ENCODE measurements around the gene CDYL2.

Gene CDYL2

DNA sequence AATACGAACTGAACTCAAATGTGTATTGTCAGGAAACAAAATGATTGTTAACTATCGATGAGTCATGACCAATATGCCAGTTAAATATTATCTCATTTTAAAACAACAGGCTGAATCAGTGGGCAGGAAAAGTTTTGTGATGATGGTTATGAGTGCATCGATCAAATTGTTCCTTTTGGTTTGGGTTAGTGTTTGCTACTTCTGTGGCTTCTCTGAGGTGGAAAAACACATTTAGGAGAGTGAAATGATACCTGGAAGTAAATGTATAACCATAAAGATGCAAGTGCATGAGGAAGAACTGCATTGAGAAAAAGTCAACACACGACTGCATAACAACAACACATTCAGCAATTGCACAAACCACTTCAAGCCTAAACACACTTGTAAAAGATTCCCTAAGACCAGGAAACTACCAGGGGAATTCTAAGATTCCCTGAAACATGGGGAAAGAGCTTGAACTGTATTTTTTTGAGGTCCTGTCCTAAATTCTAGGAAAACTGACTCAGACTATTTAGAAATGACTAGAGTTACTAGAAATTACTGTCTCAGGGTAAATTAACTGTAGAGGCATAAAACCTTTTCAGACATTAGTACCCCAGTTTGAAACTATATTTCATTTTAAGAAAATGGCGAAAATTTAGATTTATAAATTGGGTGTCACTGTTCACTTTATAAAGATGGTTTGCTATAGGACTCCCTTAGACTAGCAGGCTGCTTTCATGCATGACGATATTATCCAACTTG is 44.8 kb downstream of the CDYL2 start:
- Histone ChIP-seq H3K4me1 (ENCODE audit: control insufficient read depth in 2 of 2, insufficient read depth in 2 of 2, low read length in 2 of 2) (no peaks in the 10 kb centered on the region), H3K27ac (ENCODE audit: low read depth in 2 of 2, low read length in 2 of 2) (no peak overlapping the region), H3K4me3 (ENCODE audit: low read length in 2 of 2) (no peak overlapping the region)

GRCh38 chr16:80754476-80754875 is 49.9 kb downstream of the CDYL2 start:
- H3K27me3 ChIP-seq (ENCODE audit: control insufficient read depth in 2 of 2, insufficient read depth in 2 of 2, low read length in 2 of 2), result no peaks in the 10 kb centered on the region
- H3K36me3 ChIP-seq (ENCODE audit: control insufficient read depth in 2 of 2, insufficient read depth in 2 of 2, low read length in 2 of 2), result no peaks in the 10 kb centered on the region
- no peak overlapping the region for H3K9ac ChIP-seq (ENCODE audit: low read depth in 1 of 2, low read length in 2 of 2)
- no peak overlapping the region for H3K27ac ChIP-seq (ENCODE audit: low read depth in 2 of 2, low read length in 2 of 2)
- H3K4me3 ChIP-seq (ENCODE audit: low read length in 2 of 2), result no peak overlapping the region
- no peaks in the 10 kb centered on the region for H3K9me3 ChIP-seq (ENCODE audit: control insufficient read depth in 2 of 2, low read length in 2 of 2)
- H3K4me1 ChIP-seq (ENCODE audit: control insufficient read depth in 2 of 2, insufficient read depth in 2 of 2, low read length in 2 of 2), result peaks cover 0 to 2% of the 10 kb centered on the region in 2 donors

More for the DNA sequence above, 44.8 kb downstream of the CDYL2 start:
- Histone ChIP-seq H3K9ac (ENCODE audit: low read depth in 1 of 2, low read length in 2 of 2) (no peak overlapping the region), H3K27me3 (ENCODE audit: control insufficient read depth in 2 of 2, insufficient read depth in 2 of 2, low read length in 2 of 2) (no peaks in the 10 kb centered on the region), H3K9me3 (ENCODE audit: control insufficient read depth in 2 of 2, low read length in 2 of 2) (no peaks in the 10 kb centered on the region), H3K36me3 (ENCODE audit: control insufficient read depth in 2 of 2, insufficient read depth in 2 of 2, low read length in 2 of 2) (no peaks in the 10 kb centered on the region)

- Histone ChIP-seq H3K27me3 (ENCODE audit: control insufficient read depth in 2 of 2, insufficient read depth in 2 of 2, low read length in 2 of 2) (no peaks in the 10 kb centered on the region), H3K9me3 (ENCODE audit: control insufficient read depth in 2 of 2, low read length in 2 of 2) (no peaks in the 10 kb centered on the region), H3K4me1 (ENCODE audit: control insufficient read depth in 2 of 2, insufficient read depth in 2 of 2, low read length in 2 of 2) (peaks cover 0 to 2% of the 10 kb centered on the region in 2 donors), H3K27ac (ENCODE audit: low read depth in 2 of 2, low read length in 2 of 2) (no peak overlapping the region), H3K9ac (ENCODE audit: low read depth in 1 of 2, low read length in 2 of 2) (no peak overlapping the region), H3K36me3 (ENCODE audit: control insufficient read depth in 2 of 2, insufficient read depth in 2 of 2, low read length in 2 of 2) (no peaks in the 10 kb centered on the region), H3K4me3 (ENCODE audit: low read length in 2 of 2) (no peak overlapping the region)
These were observed 51.9 kb downstream of the CDYL2 start for GRCh38 chr16:80752541-80752940.

DNA sequence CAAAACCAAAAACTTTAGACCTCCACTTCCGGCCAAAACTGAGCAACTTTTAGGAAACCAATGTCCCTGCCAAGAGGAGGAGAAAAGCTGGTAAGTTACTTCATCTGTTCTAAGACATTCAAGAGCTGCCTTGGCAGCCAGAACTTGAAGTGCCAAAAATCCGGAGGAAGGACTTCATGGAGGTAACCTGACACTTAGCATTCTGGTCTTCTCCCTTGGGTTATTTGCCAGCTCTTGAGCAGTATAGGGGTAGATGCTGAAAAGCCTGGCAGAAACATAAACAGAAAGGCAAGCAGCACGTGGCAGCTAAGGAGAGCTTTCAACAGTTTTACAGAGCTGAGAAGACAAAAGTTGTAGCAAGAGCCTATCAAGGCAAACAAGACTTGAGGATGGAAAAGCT is 53.2 kb downstream of the CDYL2 start:
- Histone ChIP-seq H3K4me1 (ENCODE audit: control insufficient read depth in 2 of 2, insufficient read depth in 2 of 2, low read length in 2 of 2) (peaks cover 0 to 2% of the 10 kb centered on the region in 2 donors), H3K4me3 (ENCODE audit: low read length in 2 of 2) (no peak overlapping the region), H3K9me3 (ENCODE audit: control insufficient read depth in 2 of 2, low read length in 2 of 2) (no peaks in the 10 kb centered on the region), H3K27ac (ENCODE audit: low read depth in 2 of 2, low read length in 2 of 2) (no peak overlapping the region), H3K27me3 (ENCODE audit: control insufficient read depth in 2 of 2, insufficient read depth in 2 of 2, low read length in 2 of 2) (no peaks in the 10 kb centered on the region), H3K9ac (ENCODE audit: low read depth in 1 of 2, low read length in 2 of 2) (no peak overlapping the region), H3K36me3 (ENCODE audit: control insufficient read depth in 2 of 2, insufficient read depth in 2 of 2, low read length in 2 of 2) (no peaks in the 10 kb centered on the region)

GRCh38 chr16:80746231-80746630 is 58.2 kb downstream of the CDYL2 start:
- no peak overlapping the region for H3K27ac ChIP-seq (ENCODE audit: low read depth in 2 of 2, low read length in 2 of 2)
- H3K9me3 ChIP-seq (ENCODE audit: control insufficient read depth in 2 of 2, low read length in 2 of 2), result no peaks in the 10 kb centered on the region

DNA sequence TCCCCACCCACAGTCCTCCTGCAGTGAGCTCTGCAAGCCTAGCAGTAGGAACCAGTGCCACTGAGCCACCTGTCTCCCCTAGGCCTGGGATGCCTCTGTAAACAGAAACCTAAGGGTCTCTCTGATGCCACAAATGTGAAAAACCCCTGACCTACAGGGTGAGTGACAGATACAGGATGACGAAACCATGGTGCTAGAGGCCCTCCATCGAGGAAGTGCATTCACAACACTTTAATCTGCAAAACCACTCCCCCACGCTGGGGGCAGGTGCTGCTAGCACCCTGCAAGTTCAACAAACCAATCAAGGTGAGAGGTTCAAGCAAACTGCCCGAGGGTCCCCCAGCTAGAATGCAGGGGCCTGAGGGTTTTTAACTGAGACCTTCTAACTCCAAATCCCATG is 59.5 kb downstream of the CDYL2 start:
- no peaks in the 10 kb centered on the region for H3K4me1 ChIP-seq (ENCODE audit: control insufficient read depth in 2 of 2, insufficient read depth in 2 of 2, low read length in 2 of 2)
- no peak overlapping the region for H3K9ac ChIP-seq (ENCODE audit: low read depth in 1 of 2, low read length in 2 of 2)
- H3K27me3 ChIP-seq (ENCODE audit: control insufficient read depth in 2 of 2, insufficient read depth in 2 of 2, low read length in 2 of 2), result no peaks in the 10 kb centered on the region
- no peak overlapping the region for H3K4me3 ChIP-seq (ENCODE audit: low read length in 2 of 2)
- no peak overlapping the region for H3K27ac ChIP-seq (ENCODE audit: low read depth in 2 of 2, low read length in 2 of 2)
- H3K36me3 ChIP-seq (ENCODE audit: control insufficient read depth in 2 of 2, insufficient read depth in 2 of 2, low read length in 2 of 2), result no peaks in the 10 kb centered on the region
- H3K9me3 ChIP-seq (ENCODE audit: control insufficient read depth in 2 of 2, low read length in 2 of 2), result peaks cover 0 to 5% of the 10 kb centered on the region in 2 donors

More at GRCh38 chr16:80746231-80746630, 58.2 kb downstream of the CDYL2 start:
- Histone ChIP-seq H3K36me3 (ENCODE audit: control insufficient read depth in 2 of 2, insufficient read depth in 2 of 2, low read length in 2 of 2) (no peaks in the 10 kb centered on the region), H3K27me3 (ENCODE audit: control insufficient read depth in 2 of 2, insufficient read depth in 2 of 2, low read length in 2 of 2) (no peaks in the 10 kb centered on the region), H3K4me1 (ENCODE audit: control insufficient read depth in 2 of 2, insufficient read depth in 2 of 2, low read length in 2 of 2) (no peaks in the 10 kb centered on the region), H3K9ac (ENCODE audit: low read depth in 1 of 2, low read length in 2 of 2) (no peak overlapping the region), H3K4me3 (ENCODE audit: low read length in 2 of 2) (no peak overlapping the region)

- Histone ChIP-seq H3K4me1 (ENCODE audit: control insufficient read depth in 2 of 2, insufficient read depth in 2 of 2, low read length in 2 of 2) (no peaks in the 10 kb centered on the region), H3K4me3 (ENCODE audit: low read length in 2 of 2) (no peak overlapping the region), H3K36me3 (ENCODE audit: control insufficient read depth in 2 of 2, insufficient read depth in 2 of 2, low read length in 2 of 2) (no peaks in the 10 kb centered on the region), H3K9me3 (ENCODE audit: control insufficient read depth in 2 of 2, low read length in 2 of 2) (peaks cover 0 to 6% of the 10 kb centered on the region in 2 donors), H3K27ac (ENCODE audit: low read depth in 2 of 2, low read length in 2 of 2) (no peak overlapping the region), H3K27me3 (ENCODE audit: control insufficient read depth in 2 of 2, insufficient read depth in 2 of 2, low read length in 2 of 2) (no peaks in the 10 kb centered on the region), H3K9ac (ENCODE audit: low read depth in 1 of 2, low read length in 2 of 2) (no peak overlapping the region)
These were observed 60.6 kb downstream of the CDYL2 start for GRCh38 chr16:80743772-80744171.

DNA sequence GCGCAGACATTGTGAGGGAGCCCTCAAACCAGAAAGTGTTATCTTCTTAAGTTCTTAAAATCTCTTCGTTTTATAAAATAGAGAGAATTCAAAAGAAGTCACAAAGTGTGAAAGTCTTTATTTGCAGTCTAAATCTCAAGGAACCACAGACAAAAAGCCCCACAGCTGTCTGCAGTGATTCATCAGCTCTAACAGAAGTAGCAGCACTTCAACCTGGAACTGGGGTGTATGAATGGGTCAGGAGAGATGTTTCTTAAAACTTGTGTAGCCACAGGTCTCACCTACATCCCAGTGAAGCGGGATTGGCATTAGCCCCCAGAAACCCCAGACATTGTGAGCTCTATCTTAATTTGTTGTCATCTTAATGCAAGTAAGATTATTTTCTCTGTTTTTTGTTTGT is 61.1 kb downstream of the CDYL2 start:
- no peak overlapping the region for H3K9ac ChIP-seq (ENCODE audit: low read depth in 1 of 2, low read length in 2 of 2)
- peaks cover 0 to 6% of the 10 kb centered on the region in 2 donors for H3K9me3 ChIP-seq (ENCODE audit: control insufficient read depth in 2 of 2, low read length in 2 of 2)
- H3K36me3 ChIP-seq (ENCODE audit: control insufficient read depth in 2 of 2, insufficient read depth in 2 of 2, low read length in 2 of 2), result no peaks in the 10 kb centered on the region
- H3K4me1 ChIP-seq (ENCODE audit: control insufficient read depth in 2 of 2, insufficient read depth in 2 of 2, low read length in 2 of 2), result no peaks in the 10 kb centered on the region
- no peaks in the 10 kb centered on the region for H3K27me3 ChIP-seq (ENCODE audit: control insufficient read depth in 2 of 2, insufficient read depth in 2 of 2, low read length in 2 of 2)
- no peak overlapping the region for H3K27ac ChIP-seq (ENCODE audit: low read depth in 2 of 2, low read length in 2 of 2)
- H3K4me3 ChIP-seq (ENCODE audit: low read length in 2 of 2), result no peak overlapping the region

DNA sequence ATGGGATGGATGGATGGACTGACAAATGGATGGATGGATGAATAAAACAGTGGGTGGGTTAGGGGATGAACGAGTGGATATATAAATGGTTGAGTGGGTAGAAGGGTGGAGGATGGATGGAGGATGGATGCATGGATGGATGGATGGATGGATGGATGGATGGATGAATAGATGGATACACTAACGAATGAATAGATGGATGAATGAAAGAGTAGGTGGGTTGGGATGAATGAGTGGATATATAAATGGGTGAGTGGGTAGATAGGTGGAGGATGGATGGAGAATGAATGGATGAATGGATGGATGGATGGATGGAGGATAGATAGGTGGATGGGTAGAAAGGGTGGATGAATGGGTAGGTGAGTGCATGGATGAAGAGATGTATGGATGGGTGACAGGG is 62.1 kb downstream of the CDYL2 start:
- Histone ChIP-seq H3K9me3 (ENCODE audit: control insufficient read depth in 2 of 2, low read length in 2 of 2) (peaks cover 0 to 6% of the 10 kb centered on the region in 2 donors), H3K27ac (ENCODE audit: low read depth in 2 of 2, low read length in 2 of 2) (no peak overlapping the region)

DNA sequence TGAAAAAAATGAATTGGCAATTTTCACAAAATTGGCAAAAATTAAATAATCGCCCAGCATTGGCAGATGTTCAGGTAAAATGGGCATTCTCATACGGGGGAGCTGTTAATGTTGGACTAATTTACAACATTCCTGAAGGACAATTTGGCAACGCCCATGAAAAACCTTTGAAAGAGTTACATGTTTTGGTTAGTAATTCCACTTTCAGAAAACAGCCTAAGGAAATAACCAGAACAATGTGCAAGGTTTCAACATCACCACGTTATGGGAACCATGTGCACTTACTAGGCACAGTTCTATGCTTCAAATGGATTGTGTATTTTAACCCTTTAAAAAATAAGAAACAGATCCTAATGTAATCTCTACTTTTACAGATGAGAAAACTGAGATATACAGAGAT is 62.7 kb downstream of the CDYL2 start:
- Histone ChIP-seq H3K27me3 (ENCODE audit: control insufficient read depth in 2 of 2, insufficient read depth in 2 of 2, low read length in 2 of 2) (no peaks in the 10 kb centered on the region), H3K36me3 (ENCODE audit: control insufficient read depth in 2 of 2, insufficient read depth in 2 of 2, low read length in 2 of 2) (no peaks in the 10 kb centered on the region), H3K4me3 (ENCODE audit: low read length in 2 of 2) (no peak overlapping the region)

More for the DNA sequence above, 62.1 kb downstream of the CDYL2 start:
- Histone ChIP-seq H3K9ac (ENCODE audit: low read depth in 1 of 2, low read length in 2 of 2) (no peak overlapping the region), H3K4me1 (ENCODE audit: control insufficient read depth in 2 of 2, insufficient read depth in 2 of 2, low read length in 2 of 2) (no peaks in the 10 kb centered on the region), H3K4me3 (ENCODE audit: low read length in 2 of 2) (no peak overlapping the region), H3K36me3 (ENCODE audit: control insufficient read depth in 2 of 2, insufficient read depth in 2 of 2, low read length in 2 of 2) (no peaks in the 10 kb centered on the region), H3K27me3 (ENCODE audit: control insufficient read depth in 2 of 2, insufficient read depth in 2 of 2, low read length in 2 of 2) (no peaks in the 10 kb centered on the region)

More for the DNA sequence above, 62.7 kb downstream of the CDYL2 start:
- H3K9ac ChIP-seq (ENCODE audit: low read depth in 1 of 2, low read length in 2 of 2), result no peak overlapping the region
- H3K4me1 ChIP-seq (ENCODE audit: control insufficient read depth in 2 of 2, insufficient read depth in 2 of 2, low read length in 2 of 2), result no peaks in the 10 kb centered on the region
- peaks cover 0 to 6% of the 10 kb centered on the region in 2 donors for H3K9me3 ChIP-seq (ENCODE audit: control insufficient read depth in 2 of 2, low read length in 2 of 2)
- no peak overlapping the region for H3K27ac ChIP-seq (ENCODE audit: low read depth in 2 of 2, low read length in 2 of 2)

All from mucosa of rectum (tissue), 2 donors.